GM06990 (cell line): Measurements from ENCODE around the gene KLHL30.

Source experiments
- DNase-seq: peaks from one replicate; pipeline ENCODE4 v3.0.0-alpha.2; 2011; ENCODE audit not compliant: insufficient read length; ENCODE audit errors: extremely low read depth
- H3K27me3 ChIP-seq: replicated peaks from 2 replicates; pipeline ENCODE4 v1.6.0; 2011; ENCODE audit warnings: low read length; ENCODE audit not compliant: control insufficient read depth, insufficient read depth
- H3K36me3 ChIP-seq: 2 replicates; pipeline ENCODE4 v1.5.1; 2011; ENCODE audit warnings: low read length; ENCODE audit not compliant: control insufficient read depth, insufficient read depth
- H3K4me3 ChIP-seq: replicated peaks from 2 replicates; pipeline ENCODE4 v1.5.1; 2011; ENCODE audit warnings: low read depth, mild to moderate bottlenecking, control low read depth, low read length
- TF ChIP-seq, protein P1 (sequence below): IDR thresholded peaks from 2 replicates; pipeline ENCODE4 v1.5.1; 2011; ENCODE audit warnings: low read length, control low read depth, mild to moderate bottlenecking, inconsistent platforms; ENCODE audit not compliant: insufficient read depth, poor library complexity, severe bottlenecking

Gene KLHL30

DNA sequence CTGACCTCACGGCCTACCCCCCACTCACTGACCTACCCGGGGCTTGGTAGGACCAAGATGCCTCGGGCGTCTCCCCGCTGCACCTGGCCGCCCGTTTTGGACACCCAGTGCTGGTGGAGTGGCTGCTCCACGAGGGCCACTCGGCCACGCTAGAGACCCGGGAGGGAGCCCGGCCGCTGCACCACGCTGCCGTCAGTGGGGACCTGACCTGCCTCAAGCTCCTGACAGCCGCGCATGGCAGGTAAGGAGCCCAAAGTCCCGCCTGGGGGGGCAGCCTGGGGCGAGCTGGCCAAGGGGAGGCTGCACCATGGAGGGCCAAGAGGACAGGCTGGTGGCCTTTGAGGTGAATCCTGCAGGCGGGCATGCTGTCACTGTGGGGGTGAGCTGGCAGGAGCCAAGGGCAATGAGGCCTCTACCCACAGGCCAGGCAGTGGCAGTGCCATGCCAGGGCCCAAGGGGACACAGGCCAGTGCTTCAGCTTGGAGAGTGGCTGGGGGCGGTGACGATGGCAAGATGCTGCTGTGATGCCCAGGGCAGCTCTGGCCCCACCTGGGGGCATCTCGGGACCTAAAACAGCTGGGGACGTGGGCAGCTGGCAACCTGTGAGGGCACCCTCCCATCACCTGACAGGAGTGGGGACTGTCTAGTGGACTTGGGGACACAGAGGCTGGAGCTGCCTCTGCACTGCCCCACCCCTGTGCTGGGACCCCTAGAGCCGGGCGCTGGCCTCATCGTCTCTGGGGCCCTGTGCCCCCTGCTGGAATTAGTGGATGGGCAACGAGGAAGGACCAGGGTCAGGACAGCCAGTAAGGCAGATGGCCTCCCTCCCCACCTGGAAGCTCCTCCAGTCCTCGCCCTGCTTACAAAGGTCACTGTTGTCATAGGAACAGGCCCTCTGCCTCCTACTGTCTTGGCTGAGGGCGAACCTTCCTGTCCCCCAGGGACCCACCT is 36.3 kb upstream of the KLHL30 start:
- Histone ChIP-seq H3K36me3 (no peaks in the 10 kb centered on the region), H3K27me3 (no peaks in the 10 kb centered on the region), H3K4me3 (no peak overlapping the region)
- TF ChIP-seq, protein P1, sequence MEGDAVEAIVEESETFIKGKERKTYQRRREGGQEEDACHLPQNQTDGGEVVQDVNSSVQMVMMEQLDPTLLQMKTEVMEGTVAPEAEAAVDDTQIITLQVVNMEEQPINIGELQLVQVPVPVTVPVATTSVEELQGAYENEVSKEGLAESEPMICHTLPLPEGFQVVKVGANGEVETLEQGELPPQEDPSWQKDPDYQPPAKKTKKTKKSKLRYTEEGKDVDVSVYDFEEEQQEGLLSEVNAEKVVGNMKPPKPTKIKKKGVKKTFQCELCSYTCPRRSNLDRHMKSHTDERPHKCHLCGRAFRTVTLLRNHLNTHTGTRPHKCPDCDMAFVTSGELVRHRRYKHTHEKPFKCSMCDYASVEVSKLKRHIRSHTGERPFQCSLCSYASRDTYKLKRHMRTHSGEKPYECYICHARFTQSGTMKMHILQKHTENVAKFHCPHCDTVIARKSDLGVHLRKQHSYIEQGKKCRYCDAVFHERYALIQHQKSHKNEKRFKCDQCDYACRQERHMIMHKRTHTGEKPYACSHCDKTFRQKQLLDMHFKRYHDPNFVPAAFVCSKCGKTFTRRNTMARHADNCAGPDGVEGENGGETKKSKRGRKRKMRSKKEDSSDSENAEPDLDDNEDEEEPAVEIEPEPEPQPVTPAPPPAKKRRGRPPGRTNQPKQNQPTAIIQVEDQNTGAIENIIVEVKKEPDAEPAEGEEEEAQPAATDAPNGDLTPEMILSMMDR = no peak
- DNase-seq = no peak

DNA sequence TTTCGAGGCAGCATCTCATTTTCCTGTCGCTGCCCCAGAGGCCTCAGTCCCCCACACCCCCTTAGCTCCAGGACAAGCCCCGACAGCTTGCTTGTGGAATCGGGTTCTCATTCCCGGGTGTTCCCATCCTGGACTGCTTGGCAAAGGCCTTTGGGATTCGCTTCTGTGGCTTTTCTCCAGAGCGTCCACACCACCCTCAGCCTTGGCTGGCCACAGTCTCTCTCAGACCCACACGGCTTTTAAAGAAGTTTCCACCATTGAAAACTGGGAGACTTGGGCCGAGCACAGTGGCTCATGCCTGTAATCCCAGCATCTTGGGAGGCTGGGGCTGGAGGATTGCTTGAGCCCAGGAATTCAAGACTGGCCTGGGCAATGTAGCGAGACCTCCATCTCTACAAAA is 35.6 kb upstream of the KLHL30 start:
- Histone ChIP-seq H3K36me3 (no peaks in the 10 kb centered on the region), H3K27me3 (no peaks in the 10 kb centered on the region), H3K4me3 (no peak overlapping the region)
- no peak for DNase-seq
- TF ChIP-seq, protein P1 = no peak

DNA sequence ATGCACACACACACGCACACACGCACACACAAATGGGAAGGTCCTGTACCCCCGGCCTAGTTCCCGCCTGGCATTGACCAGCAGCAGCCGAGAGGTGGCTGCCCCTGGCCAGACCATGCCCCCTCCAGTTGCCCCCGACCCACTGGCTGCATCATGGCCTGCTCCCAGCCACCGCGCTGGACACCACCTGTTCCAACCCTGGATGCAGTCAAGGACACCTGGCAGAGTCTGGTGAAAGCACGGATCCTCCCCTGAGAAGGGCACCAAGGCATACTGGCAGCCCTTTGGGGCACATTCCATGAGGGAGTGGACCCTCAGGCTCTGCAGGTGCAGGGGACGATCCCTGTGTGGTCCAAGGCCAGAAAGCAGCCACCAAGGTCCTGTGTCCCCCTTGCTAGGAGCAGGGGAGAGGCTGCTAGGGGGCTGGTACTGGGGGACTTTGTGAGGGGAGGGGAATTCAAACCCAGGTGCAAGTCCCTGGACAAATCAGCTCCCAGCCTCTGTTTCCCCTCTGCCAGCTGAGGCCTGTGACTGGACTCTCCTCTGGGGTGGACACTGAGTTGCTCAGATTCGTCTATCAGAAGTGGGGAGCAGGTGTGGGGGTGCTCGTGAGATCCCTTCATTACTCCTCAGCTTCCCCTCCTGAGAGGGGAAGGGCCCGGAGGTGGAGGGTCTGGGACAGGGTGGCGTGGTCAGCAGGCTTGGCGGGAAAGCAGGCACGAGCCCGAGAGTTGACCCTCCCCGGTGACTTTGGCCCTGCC is 34.8 kb upstream of the KLHL30 start:
- no peaks in the 10 kb centered on the region for H3K27me3 ChIP-seq

DNA sequence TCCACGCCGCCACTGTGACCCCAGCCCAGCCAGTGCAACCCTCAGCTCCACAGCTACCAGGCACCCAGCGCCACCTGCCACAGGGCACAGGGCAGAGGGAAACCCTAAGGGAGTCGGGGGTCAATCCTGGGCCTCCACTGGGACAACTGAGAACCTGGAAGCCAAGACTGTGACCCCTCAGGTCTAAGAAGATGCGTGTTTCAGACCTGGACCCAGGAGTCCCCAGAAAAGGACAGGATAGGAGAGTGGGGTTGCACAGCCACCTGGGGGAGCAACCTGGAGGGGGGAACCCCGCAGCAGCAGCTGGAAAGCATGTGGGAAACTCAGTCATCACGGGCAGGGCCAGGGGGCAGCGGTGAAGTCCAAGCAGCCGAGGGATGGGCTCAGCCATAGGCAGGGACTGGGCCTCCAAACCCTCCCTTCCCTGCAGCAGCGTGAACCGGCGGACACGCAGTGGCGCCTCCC is 34.2 kb upstream of the KLHL30 start:
- Histone ChIP-seq H3K36me3 (no peaks in the 10 kb centered on the region), H3K4me3 (no peak overlapping the region), H3K27me3 (no peaks in the 10 kb centered on the region)
- DNase-seq = no peak
- TF ChIP-seq, protein P1 = no peak

More for the DNA sequence above, 34.8 kb upstream of the KLHL30 start:
- Histone ChIP-seq H3K36me3 (no peaks in the 10 kb centered on the region), H3K4me3 (no peak overlapping the region)
- TF ChIP-seq, protein P1 = no peak
- no peak for DNase-seq

DNA sequence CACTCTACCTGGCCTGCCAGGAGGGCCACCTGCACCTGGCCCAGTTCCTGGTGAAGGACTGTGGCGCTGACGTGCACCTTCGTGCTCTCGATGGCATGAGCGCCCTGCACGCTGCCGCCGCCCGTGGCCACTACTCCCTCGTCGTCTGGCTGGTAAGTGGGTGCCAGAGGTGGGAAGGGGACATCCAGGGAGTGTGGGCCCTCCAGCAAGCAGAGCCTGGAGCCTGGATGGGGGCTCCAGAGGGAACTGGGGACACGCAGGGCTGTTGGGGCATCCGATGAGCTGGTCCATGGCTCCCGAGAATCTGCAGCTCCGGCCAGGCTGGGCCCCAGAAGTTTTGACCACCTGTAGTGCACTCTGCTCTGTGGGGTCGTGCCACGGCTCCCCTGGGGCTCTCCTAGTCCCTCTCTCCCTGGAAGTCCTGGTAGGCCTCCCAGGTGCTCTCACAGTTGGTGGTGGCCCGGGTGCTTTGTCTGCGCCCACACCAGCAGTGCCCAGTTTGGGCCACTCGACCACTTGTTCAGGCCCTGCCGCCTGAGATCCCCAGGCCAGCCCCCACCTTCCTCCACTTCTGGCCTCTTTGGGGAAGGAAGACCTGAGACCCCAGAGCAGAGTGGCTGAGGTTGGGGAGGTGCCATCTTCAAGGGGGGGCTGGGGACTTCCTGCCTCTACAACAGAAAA is 33.6 kb upstream of the KLHL30 start:
- no peak for DNase-seq
- TF ChIP-seq, protein P1 = no peak
- Histone ChIP-seq H3K4me3 (no peak overlapping the region), H3K27me3 (no peaks in the 10 kb centered on the region), H3K36me3 (no peaks in the 10 kb centered on the region)
